ENCODE measurements around the gene CAMKMT. TPM values are rescaled to one million over a fixed set of nuclear protein-coding genes. Genes with fewer than 3 reads are reported as not detected.
A peak's percentile ranks its signal among the peaks of the same experiment; 100 is the strongest.

The CAMKMT gene
- total RNA-seq, 1 experiment from 2014 or later: 2.7 TPM

DNA sequence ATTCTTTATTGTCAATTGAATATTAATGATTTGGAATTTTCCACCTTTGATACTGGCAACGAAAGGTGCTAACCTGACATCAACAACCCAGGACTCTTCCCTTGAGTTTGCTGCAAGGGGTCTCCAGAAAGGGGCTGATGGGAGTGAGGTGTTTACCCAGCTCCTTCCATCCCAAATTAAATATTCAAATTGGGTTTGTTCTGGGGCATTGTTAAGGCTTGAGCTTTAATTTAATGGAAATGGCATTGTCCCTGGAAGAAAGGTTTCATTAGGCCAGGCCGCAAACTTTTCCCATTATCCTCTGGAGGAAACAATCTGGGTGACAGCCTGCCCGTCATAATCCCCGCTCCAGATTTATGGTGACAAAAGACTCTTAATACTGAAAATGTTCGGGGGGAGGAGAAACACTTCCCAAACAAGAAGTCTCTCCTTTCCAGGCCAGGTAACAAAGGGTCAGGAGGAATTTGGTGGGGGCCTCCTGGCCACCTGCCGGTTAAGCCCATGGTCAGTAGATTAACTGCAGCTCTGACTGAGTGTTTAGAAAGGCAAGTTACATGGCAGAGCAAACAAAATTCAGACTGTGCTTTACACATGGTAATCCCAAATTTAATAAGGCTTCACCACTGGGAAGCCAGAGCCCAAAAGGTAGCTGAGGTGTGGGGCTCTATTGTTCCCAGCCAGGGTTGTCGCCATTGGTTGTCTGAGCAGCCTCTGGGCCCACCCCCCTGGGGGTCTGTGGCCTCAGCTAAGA lies 428.4 kb downstream of the CAMKMT start:
- POLR2A ChIA-PET (ENCODE audit: unreplicated experiment): no interaction called here
- no peaks in the 10 kb centered on the region for H3F3A ChIP-seq (ENCODE audit: low read length, unreplicated experiment)
- no peaks in the 10 kb centered on the region for H3K9me3 ChIP-seq (ENCODE audit: low read length)
- H3K4me2 ChIP-seq (ENCODE audit: low read length): no peak overlapping the region
- no peak overlapping the region for H3K27ac ChIP-seq (ENCODE audit: low read length)
- DNase-seq (no peak), ATAC-seq (no peak)
- BruUV-seq (replicated peaks): no TSS peak
- no peaks in the 10 kb centered on the region for H3K4me1 ChIP-seq (ENCODE audit: insufficient read depth, low read length)
- H3K27me3 ChIP-seq (ENCODE audit: low read length): peaks cover 4% of the 10 kb centered on the region; the same call in 1 of the 2 replicates
- CTCF ChIA-PET: no interaction called here
- intact Hi-C loops (cut with micrococcal nuclease): no loop called here
- no peaks in the 10 kb centered on the region for H3K79me2 ChIP-seq (ENCODE audit: low read length)
- H2AFZ ChIP-seq (ENCODE audit: low read length): no peak overlapping the region
- H3K4me3 ChIP-seq (ENCODE audit: low read length): no peak overlapping the region
- H4K20me1 ChIP-seq (ENCODE audit: low read length): no peaks in the 10 kb centered on the region
- no peaks in the 10 kb centered on the region for H3K9me2 ChIP-seq (replicated peaks; ENCODE audit: low read length)
- no peaks in the 10 kb centered on the region for H3K36me3 ChIP-seq (ENCODE audit: low read depth, low read length)
- no peak overlapping the region for H3K9ac ChIP-seq (ENCODE audit: low read length)
- TF ChIP-seq EZH2phosphoT487 (IDR thresholded peaks at IDR 0.05; ENCODE audit: borderline replicate concordance, low read length) (no peak), EZH2 (IDR thresholded peaks at IDR 0.05; ENCODE audit: low read length, unreplicated experiment) (no peak)
- TF ChIP-seq, protein P1, sequence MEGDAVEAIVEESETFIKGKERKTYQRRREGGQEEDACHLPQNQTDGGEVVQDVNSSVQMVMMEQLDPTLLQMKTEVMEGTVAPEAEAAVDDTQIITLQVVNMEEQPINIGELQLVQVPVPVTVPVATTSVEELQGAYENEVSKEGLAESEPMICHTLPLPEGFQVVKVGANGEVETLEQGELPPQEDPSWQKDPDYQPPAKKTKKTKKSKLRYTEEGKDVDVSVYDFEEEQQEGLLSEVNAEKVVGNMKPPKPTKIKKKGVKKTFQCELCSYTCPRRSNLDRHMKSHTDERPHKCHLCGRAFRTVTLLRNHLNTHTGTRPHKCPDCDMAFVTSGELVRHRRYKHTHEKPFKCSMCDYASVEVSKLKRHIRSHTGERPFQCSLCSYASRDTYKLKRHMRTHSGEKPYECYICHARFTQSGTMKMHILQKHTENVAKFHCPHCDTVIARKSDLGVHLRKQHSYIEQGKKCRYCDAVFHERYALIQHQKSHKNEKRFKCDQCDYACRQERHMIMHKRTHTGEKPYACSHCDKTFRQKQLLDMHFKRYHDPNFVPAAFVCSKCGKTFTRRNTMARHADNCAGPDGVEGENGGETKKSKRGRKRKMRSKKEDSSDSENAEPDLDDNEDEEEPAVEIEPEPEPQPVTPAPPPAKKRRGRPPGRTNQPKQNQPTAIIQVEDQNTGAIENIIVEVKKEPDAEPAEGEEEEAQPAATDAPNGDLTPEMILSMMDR (conservative IDR thresholded peaks at IDR 0.05; ENCODE audit: low read depth, low read length): no peak

DNA sequence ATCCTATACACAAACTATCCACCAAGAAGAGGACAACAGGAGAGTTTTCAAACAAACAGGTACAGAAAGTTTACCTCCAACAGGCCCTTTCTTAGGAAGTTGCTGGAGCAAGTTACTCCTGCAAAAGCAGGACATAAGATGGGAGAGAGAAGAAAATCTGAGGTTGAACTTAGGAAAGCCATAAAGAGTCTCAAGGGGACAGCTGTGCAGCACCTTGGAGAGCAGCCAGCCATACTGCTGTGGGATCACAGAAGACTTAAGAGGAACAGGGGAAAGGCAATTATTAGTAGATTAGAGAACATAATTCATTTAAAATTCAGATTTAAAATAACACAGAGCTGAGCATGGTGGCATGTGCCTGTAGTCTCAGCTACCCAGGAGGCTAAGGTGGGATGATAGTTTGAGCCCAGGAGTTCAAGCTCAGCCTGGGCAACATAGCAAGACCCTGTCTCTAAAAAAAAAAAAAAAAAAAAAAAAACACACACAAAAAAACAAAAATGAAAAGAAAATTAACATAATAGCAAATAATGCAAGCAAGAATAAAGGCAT lies 431.6 kb downstream of the CAMKMT start:
- Histone ChIP-seq H3K27ac (ENCODE audit: low read length) (no peak overlapping the region), H2AFZ (ENCODE audit: low read length) (no peak overlapping the region), H3K4me2 (ENCODE audit: low read length) (no peak overlapping the region), H3K27me3 (ENCODE audit: low read length) (peaks cover 26% of the 10 kb centered on the region), H3K79me2 (ENCODE audit: low read length) (no peaks in the 10 kb centered on the region), H3K36me3 (ENCODE audit: low read depth, low read length) (no peaks in the 10 kb centered on the region), H4K20me1 (ENCODE audit: low read length) (no peaks in the 10 kb centered on the region), H3K4me3 (ENCODE audit: low read length) (no peak overlapping the region), H3F3A (ENCODE audit: low read length, unreplicated experiment) (no peaks in the 10 kb centered on the region), H3K4me1 (ENCODE audit: insufficient read depth, low read length) (no peaks in the 10 kb centered on the region), H3K9me2 (replicated peaks; ENCODE audit: low read length) (no peaks in the 10 kb centered on the region), H3K9me3 (ENCODE audit: low read length) (no peaks in the 10 kb centered on the region), H3K9ac (ENCODE audit: low read length) (no peak overlapping the region)
- BruUV-seq (replicated peaks): no TSS peak
- intact Hi-C loops (cut with micrococcal nuclease): no loop called here
- TF ChIP-seq EZH2phosphoT487 (IDR thresholded peaks at IDR 0.05; ENCODE audit: borderline replicate concordance, low read length) (no peak), EZH2 (IDR thresholded peaks at IDR 0.05; ENCODE audit: low read length, unreplicated experiment) (no peak)
- TF ChIP-seq, protein P1 (conservative IDR thresholded peaks at IDR 0.05; ENCODE audit: low read depth, low read length): no peak
- ATAC-seq: no peak
- CTCF ChIA-PET: no interaction called here
- peak; percentile 61 for DNase-seq
- POLR2A ChIA-PET (ENCODE audit: unreplicated experiment): no interaction called here

DNA sequence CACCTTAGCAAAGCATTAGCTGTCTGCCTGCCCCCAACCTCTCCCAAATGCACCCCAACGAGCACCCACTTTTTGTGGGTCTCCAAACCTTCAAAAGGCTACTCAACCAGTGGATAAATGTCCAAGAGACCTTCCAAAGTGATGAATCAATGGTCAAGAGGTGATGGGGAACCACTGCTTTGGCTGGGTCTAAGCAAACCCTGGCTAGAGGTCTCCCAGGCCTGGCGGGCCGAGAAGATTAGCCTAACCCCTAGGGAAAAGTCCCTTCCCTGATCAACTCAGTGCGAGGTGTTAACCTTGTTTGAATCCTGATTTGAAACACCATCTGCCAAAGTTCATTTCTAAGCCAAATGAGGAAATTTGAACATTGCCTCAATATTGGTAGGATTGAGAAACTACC lies 435.0 kb downstream of the CAMKMT start:
- ChIA-PET POLR2A (ENCODE audit: unreplicated experiment) (no interaction called here), CTCF (no interaction called here)
- no peaks in the 10 kb centered on the region for H3K4me1 ChIP-seq (ENCODE audit: insufficient read depth, low read length)
- no peak overlapping the region for H3K4me2 ChIP-seq (ENCODE audit: low read length)
- H3F3A ChIP-seq (ENCODE audit: low read length, unreplicated experiment): no peaks in the 10 kb centered on the region
- DNase-seq (no peak), ATAC-seq (no peak)
- H3K36me3 ChIP-seq (ENCODE audit: low read depth, low read length): no peaks in the 10 kb centered on the region
- intact Hi-C loops (cut with micrococcal nuclease): loop anchor here (5.0 kb wide), 1 partner anchor 319 kb away; no protein-coding TSS in a partner anchor
- no peak overlapping the region for H3K27ac ChIP-seq (ENCODE audit: low read length)
- TF ChIP-seq EZH2phosphoT487 (IDR thresholded peaks at IDR 0.05; ENCODE audit: borderline replicate concordance, low read length) (no peak), EZH2 (IDR thresholded peaks at IDR 0.05; ENCODE audit: low read length, unreplicated experiment) (no peak)
- TF ChIP-seq, protein P1 (conservative IDR thresholded peaks at IDR 0.05; ENCODE audit: low read depth, low read length): no peak
- no peak overlapping the region for H3K9ac ChIP-seq (ENCODE audit: low read length)
- no peak overlapping the region for H3K4me3 ChIP-seq (ENCODE audit: low read length)
- H4K20me1 ChIP-seq (ENCODE audit: low read length): no peaks in the 10 kb centered on the region
- peaks cover 39% of the 10 kb centered on the region for H3K27me3 ChIP-seq (ENCODE audit: low read length)
- no peaks in the 10 kb centered on the region for H3K9me3 ChIP-seq (ENCODE audit: low read length)
- H3K9me2 ChIP-seq (replicated peaks; ENCODE audit: low read length): no peaks in the 10 kb centered on the region
- H3K79me2 ChIP-seq (ENCODE audit: low read length): no peaks in the 10 kb centered on the region
- H2AFZ ChIP-seq (ENCODE audit: low read length): no peak overlapping the region
- no TSS peak for BruUV-seq (replicated peaks)

Measured in PC-3 (cell line).